B cell (primary cell): ENCODE results near the gene CDC34.

ENCODE experiments used
- CTCF ChIP-seq: fragments of 200-600 bp; IDR thresholded peaks from one replicate; pipeline ENCODE4 v1.8.0; 2022; ENCODE audit warnings: antibody characterized with exemption, mild to moderate bottlenecking
- EZH2 ChIP-seq: IDR thresholded peaks from 2 replicates; pipeline ENCODE4 v1.6.1; 2012; ENCODE audit warnings: borderline replicate concordance, low read depth, mild to moderate bottlenecking, moderate library complexity, low read length; ENCODE audit not compliant: insufficient read depth, poor library complexity, severe bottlenecking

GRCh38 chr19:576768-577438 lies 45.3 kb downstream of the CDC34 start:
- no peak for TF ChIP-seq CTCF
- TF ChIP-seq EZH2, result no peak
